ENCODE measurements around the gene MAGI1. TPM values are rescaled to one million over a fixed set of nuclear protein-coding genes. Genes with fewer than 3 reads are reported as not detected.

MAGI1 gene
- total RNA-seq, 6 donors from 2014 or later = 33.0 to 72.9 (median 62.4) TPM

- ATAC-seq (ENCODE audit: low FRiP score in 2 of 2) = no peak
- TF ChIP-seq EP300 (IDR thresholded peaks at IDR 0.05) (no peak), POLR2AphosphoS5 (IDR thresholded peaks at IDR 0.05) (no peak), POLR2A (IDR thresholded peaks at IDR 0.05) (no peak)
- TF ChIP-seq, protein P1, sequence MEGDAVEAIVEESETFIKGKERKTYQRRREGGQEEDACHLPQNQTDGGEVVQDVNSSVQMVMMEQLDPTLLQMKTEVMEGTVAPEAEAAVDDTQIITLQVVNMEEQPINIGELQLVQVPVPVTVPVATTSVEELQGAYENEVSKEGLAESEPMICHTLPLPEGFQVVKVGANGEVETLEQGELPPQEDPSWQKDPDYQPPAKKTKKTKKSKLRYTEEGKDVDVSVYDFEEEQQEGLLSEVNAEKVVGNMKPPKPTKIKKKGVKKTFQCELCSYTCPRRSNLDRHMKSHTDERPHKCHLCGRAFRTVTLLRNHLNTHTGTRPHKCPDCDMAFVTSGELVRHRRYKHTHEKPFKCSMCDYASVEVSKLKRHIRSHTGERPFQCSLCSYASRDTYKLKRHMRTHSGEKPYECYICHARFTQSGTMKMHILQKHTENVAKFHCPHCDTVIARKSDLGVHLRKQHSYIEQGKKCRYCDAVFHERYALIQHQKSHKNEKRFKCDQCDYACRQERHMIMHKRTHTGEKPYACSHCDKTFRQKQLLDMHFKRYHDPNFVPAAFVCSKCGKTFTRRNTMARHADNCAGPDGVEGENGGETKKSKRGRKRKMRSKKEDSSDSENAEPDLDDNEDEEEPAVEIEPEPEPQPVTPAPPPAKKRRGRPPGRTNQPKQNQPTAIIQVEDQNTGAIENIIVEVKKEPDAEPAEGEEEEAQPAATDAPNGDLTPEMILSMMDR (IDR thresholded peaks at IDR 0.05) = no peak
- no peaks in the 10 kb centered on the region for H3K27me3 ChIP-seq
- no peaks in the 10 kb centered on the region for H3K9me3 ChIP-seq
- WGBS, 2 donors = 89 to 90% methylated on average over 3 of the region's 3 CpGs
- H3K27ac ChIP-seq = no peak overlapping the region
- H3K36me3 ChIP-seq = no peaks in the 10 kb centered on the region
- no peaks in the 10 kb centered on the region for H3K4me1 ChIP-seq
- no peak overlapping the region for H3K4me3 ChIP-seq
- no peak for DNase-seq
Measured at GRCh38 chr3:65564483-65564882, 474.2 kb downstream of the MAGI1 start.

GRCh38 chr3:65563861-65564260, 474.9 kb downstream of the MAGI1 start:
- DNase-seq (no peak), ATAC-seq (ENCODE audit: low FRiP score in 2 of 2) (no peak)
- Histone ChIP-seq H3K27ac (no peak overlapping the region), H3K36me3 (no peaks in the 10 kb centered on the region), H3K4me3 (no peak overlapping the region), H3K9me3 (no peaks in the 10 kb centered on the region), H3K27me3 (no peaks in the 10 kb centered on the region), H3K4me1 (no peaks in the 10 kb centered on the region)
- WGBS, 2 donors = 85 to 90% methylated on average over 5 of the region's 5 CpGs
- TF ChIP-seq POLR2A (IDR thresholded peaks at IDR 0.05) (no peak), EP300 (IDR thresholded peaks at IDR 0.05) (no peak), POLR2AphosphoS5 (IDR thresholded peaks at IDR 0.05) (no peak)
- TF ChIP-seq, protein P1 (IDR thresholded peaks at IDR 0.05) = no peak

GRCh38 chr3:65562447-65562846, 476.3 kb downstream of the MAGI1 start:
- H3K27ac ChIP-seq = no peak overlapping the region
- 91 to 94% methylated on average over 2 of the region's 2 CpGs for WGBS, 2 donors
- no peaks in the 10 kb centered on the region for H3K4me1 ChIP-seq
- ATAC-seq (ENCODE audit: low FRiP score in 2 of 2) (no peak), DNase-seq (no peak)
- no peaks in the 10 kb centered on the region for H3K36me3 ChIP-seq
- no peak for TF ChIP-seq POLR2AphosphoS5 (IDR thresholded peaks at IDR 0.05)
- TF ChIP-seq POLR2A (IDR thresholded peaks at IDR 0.05) = no peak
- TF ChIP-seq EP300 (IDR thresholded peaks at IDR 0.05) = no peak
- TF ChIP-seq, protein P1 (IDR thresholded peaks at IDR 0.05) = no peak
- no peak overlapping the region for H3K4me3 ChIP-seq
- H3K9me3 ChIP-seq = no peaks in the 10 kb centered on the region
- H3K27me3 ChIP-seq = no peaks in the 10 kb centered on the region

DNA sequence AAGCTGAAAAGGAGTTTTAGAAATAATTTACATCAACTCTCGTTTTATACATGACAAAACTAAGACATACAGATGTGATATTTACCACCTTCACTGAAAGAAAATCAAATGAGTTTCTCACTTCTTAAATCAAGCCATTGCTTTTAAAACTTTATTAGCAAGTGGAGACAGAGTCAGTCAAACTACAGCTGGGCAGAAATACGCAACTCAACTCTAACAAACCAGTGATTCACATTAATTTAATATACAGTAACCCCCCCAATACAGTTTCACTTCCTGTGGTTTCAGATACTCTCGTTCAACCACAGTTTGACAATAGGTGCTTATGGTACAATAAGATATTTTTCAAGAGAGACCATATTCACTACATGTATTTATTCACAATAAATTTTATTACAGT, 477.1 kb downstream of the MAGI1 start:
- 73 to 76% methylated on average over 3 of the region's 3 CpGs for WGBS, 2 donors

DNA sequence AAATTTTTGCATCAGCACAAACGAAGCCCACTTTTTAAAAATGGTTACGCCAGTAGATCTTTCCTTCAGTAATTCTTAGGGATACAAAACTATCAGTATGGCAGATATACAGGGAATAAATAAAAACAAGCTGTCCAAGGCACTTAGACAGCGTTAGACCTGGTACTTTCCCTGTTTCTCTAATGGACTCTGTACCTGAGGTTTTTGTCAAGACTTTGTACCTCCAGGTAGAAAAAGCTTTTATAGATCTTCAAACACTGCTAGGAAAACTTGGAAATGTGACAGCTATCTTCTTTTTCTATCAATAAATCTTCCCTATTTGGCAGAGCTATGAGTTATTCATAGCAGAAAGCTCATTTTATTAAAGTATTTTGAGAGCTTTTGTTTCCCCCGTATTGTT, 477.8 kb downstream of the MAGI1 start:
- TF ChIP-seq, protein P1 (IDR thresholded peaks at IDR 0.05) = no peak
- TF ChIP-seq EP300 (IDR thresholded peaks at IDR 0.05) = no peak
- TF ChIP-seq POLR2A (IDR thresholded peaks at IDR 0.05) = no peak
- no peak for TF ChIP-seq POLR2AphosphoS5 (IDR thresholded peaks at IDR 0.05)
- no peaks in the 10 kb centered on the region for H3K36me3 ChIP-seq
- no peak for ATAC-seq (ENCODE audit: low FRiP score in 2 of 2)
- H3K27me3 ChIP-seq = no peaks in the 10 kb centered on the region
- no peak for DNase-seq
- no peak overlapping the region for H3K27ac ChIP-seq
- H3K4me1 ChIP-seq = no peaks in the 10 kb centered on the region
- no peaks in the 10 kb centered on the region for H3K9me3 ChIP-seq
- WGBS, 2 donors = 86 to 91% methylated on average over 4 of the region's 4 CpGs
- no peak overlapping the region for H3K4me3 ChIP-seq

More for the DNA sequence above, 477.1 kb downstream of the MAGI1 start:
- no peak overlapping the region for H3K4me3 ChIP-seq
- H3K27me3 ChIP-seq = no peaks in the 10 kb centered on the region
- H3K36me3 ChIP-seq = no peaks in the 10 kb centered on the region
- ATAC-seq (ENCODE audit: low FRiP score in 2 of 2) (no peak), DNase-seq (no peak)
- TF ChIP-seq EP300 (IDR thresholded peaks at IDR 0.05) (no peak), POLR2AphosphoS5 (IDR thresholded peaks at IDR 0.05) (no peak), POLR2A (IDR thresholded peaks at IDR 0.05) (no peak)
- TF ChIP-seq, protein P1 (IDR thresholded peaks at IDR 0.05) = no peak
- H3K4me1 ChIP-seq = no peaks in the 10 kb centered on the region
- H3K9me3 ChIP-seq = no peaks in the 10 kb centered on the region
- no peak overlapping the region for H3K27ac ChIP-seq
